ENCODE measurements around the gene CAMK1.

CAMK1 gene

GRCh38 chr3:9739181-9739580 is 30.6 kb downstream of the CAMK1 start:
- H3K9me3 ChIP-seq (ENCODE audit: control insufficient read depth, low read length) = no peaks in the 10 kb centered on the region
- no peaks in the 10 kb centered on the region for H3K4me1 ChIP-seq (ENCODE audit: control insufficient read depth, insufficient read depth, low read length, poor library complexity, severe bottlenecking)
- WGBS, 2 experiments (ENCODE audit: insufficient coverage in 2 of 2) = 94 to 95% methylated on average over 15 of the region's 15 CpGs
- no peak overlapping the region for H3K27ac ChIP-seq (ENCODE audit: low read depth, low read length, severe bottlenecking)
- H3K36me3 ChIP-seq (ENCODE audit: control insufficient read depth, insufficient read depth, low read length) = peaks cover 100% of the 10 kb centered on the region
- H3K4me3 ChIP-seq (ENCODE audit: extremely low read depth, insufficient read depth, low read length, poor library complexity, severe bottlenecking) = no peak overlapping the region

DNA sequence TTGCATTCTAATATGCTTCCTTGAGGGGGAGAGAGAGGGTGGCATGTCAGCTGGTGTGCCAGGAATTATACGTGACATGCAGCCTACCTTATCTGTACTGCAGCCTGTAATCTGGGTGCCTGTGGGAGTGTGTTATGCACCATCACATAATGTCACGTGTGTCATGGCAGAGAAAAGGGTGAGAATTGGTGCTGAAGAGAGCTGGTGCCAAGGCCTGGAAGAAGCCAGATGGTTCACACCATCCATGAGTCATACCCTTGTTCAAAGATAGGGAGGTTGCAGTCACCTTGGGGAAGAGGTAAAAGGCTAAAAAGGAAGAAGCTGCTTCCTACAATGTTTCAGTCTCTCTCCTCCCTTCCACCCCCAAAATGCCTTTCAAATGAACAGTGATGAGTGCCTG is 32.9 kb downstream of the CAMK1 start:
- 67 to 92% methylated on average over 1 to 2 of the region's 2 CpGs for WGBS, 2 experiments (ENCODE audit: insufficient coverage in 2 of 2)
- peaks cover 91% of the 10 kb centered on the region for H3K36me3 ChIP-seq (ENCODE audit: control insufficient read depth, insufficient read depth, low read length)
- H3K9me3 ChIP-seq (ENCODE audit: control insufficient read depth, low read length) = no peaks in the 10 kb centered on the region
- no peak overlapping the region for H3K4me3 ChIP-seq (ENCODE audit: extremely low read depth, insufficient read depth, low read length, poor library complexity, severe bottlenecking)
- H3K27ac ChIP-seq (ENCODE audit: low read depth, low read length, severe bottlenecking) = no peak overlapping the region
- peaks cover 10% of the 10 kb centered on the region for H3K4me1 ChIP-seq (ENCODE audit: control insufficient read depth, insufficient read depth, low read length, poor library complexity, severe bottlenecking)

DNA sequence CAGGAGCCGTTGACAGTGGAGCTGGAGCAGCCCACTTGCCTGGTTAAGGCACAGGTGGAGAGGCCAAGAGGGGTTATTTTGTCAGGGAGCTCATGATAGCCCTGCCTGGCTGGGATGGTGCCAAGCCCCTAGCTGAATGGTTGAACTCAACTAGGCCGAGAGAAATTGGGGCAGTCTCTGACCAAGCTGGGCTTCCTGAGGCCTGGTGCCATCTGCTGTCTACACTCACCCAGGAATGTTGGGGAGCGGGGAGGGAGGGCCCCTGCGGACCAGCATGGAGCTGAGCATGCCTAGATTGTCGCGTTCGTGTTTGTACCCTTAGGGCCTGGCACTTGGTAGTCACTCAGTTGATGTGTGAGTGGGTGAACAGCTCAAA is 37.0 kb downstream of the CAMK1 start:
- H3K4me1 ChIP-seq (ENCODE audit: control insufficient read depth, insufficient read depth, low read length, poor library complexity, severe bottlenecking) = peaks cover 14% of the 10 kb centered on the region
- H3K4me3 ChIP-seq (ENCODE audit: extremely low read depth, insufficient read depth, low read length, poor library complexity, severe bottlenecking) = peak overlapping the region; percentile 87
- H3K36me3 ChIP-seq (ENCODE audit: control insufficient read depth, insufficient read depth, low read length) = peaks cover 50% of the 10 kb centered on the region
- H3K9me3 ChIP-seq (ENCODE audit: control insufficient read depth, low read length) = no peaks in the 10 kb centered on the region
- WGBS, 2 experiments (ENCODE audit: insufficient coverage in 2 of 2) = 52 to 63% methylated on average over 3 of the region's 7 CpGs
- no peak overlapping the region for H3K27ac ChIP-seq (ENCODE audit: low read depth, low read length, severe bottlenecking)

- H3K4me3 ChIP-seq (ENCODE audit: extremely low read depth, insufficient read depth, low read length, poor library complexity, severe bottlenecking) = peak overlapping the region; percentile 87
- H3K36me3 ChIP-seq (ENCODE audit: control insufficient read depth, insufficient read depth, low read length) = peaks cover 45% of the 10 kb centered on the region
- H3K4me1 ChIP-seq (ENCODE audit: control insufficient read depth, insufficient read depth, low read length, poor library complexity, severe bottlenecking) = peaks cover 18% of the 10 kb centered on the region
- H3K9me3 ChIP-seq (ENCODE audit: control insufficient read depth, low read length) = no peaks in the 10 kb centered on the region
- WGBS, 2 experiments (ENCODE audit: insufficient coverage in 2 of 2) = 6 to 7% methylated on average over 33 to 38 of the region's 41 CpGs
- peak overlapping the region; percentile 100 for H3K27ac ChIP-seq (ENCODE audit: low read depth, low read length, severe bottlenecking)
Observed at GRCh38 chr3:9732080-9732739, 37.5 kb downstream of the CAMK1 start.

GRCh38 chr3:9731206-9732079 is 38.3 kb downstream of the CAMK1 start, which contains the start of gene BRPF1:
Gene BRPF1 (plus strand): TSS chr3:9731735. CDS start chr3:9734141, 2,406 bp downstream.
- H3K4me1 ChIP-seq (ENCODE audit: control insufficient read depth, insufficient read depth, low read length, poor library complexity, severe bottlenecking) = peaks cover 18% of the 10 kb centered on the region
- H3K27ac ChIP-seq (ENCODE audit: low read depth, low read length, severe bottlenecking) = peak within 1 kb of the TSS; percentile 100
- 0% methylated on average over 53 to 58 of the region's 88 CpGs for WGBS, 2 experiments (ENCODE audit: insufficient coverage in 2 of 2)
- H3K9me3 ChIP-seq (ENCODE audit: control insufficient read depth, low read length) = no peaks in the 10 kb centered on the region
- peak within 1 kb of the TSS; percentile 87 for H3K4me3 ChIP-seq (ENCODE audit: extremely low read depth, insufficient read depth, low read length, poor library complexity, severe bottlenecking)
- H3K36me3 ChIP-seq (ENCODE audit: control insufficient read depth, insufficient read depth, low read length) = peaks cover 37% of the 10 kb centered on the region

- Histone ChIP-seq H3K27ac (ENCODE audit: low read depth, low read length, severe bottlenecking) (peak overlapping the region; percentile 100), H3K4me3 (ENCODE audit: extremely low read depth, insufficient read depth, low read length, poor library complexity, severe bottlenecking) (peak overlapping the region; percentile 87), H3K36me3 (ENCODE audit: control insufficient read depth, insufficient read depth, low read length) (peaks cover 30% of the 10 kb centered on the region), H3K4me1 (ENCODE audit: control insufficient read depth, insufficient read depth, low read length, poor library complexity, severe bottlenecking) (peaks cover 18% of the 10 kb centered on the region), H3K9me3 (ENCODE audit: control insufficient read depth, low read length) (no peaks in the 10 kb centered on the region)
- 3 to 5% methylated on average over 15 to 16 of the region's 17 CpGs for WGBS, 2 experiments (ENCODE audit: insufficient coverage in 2 of 2)
Observed at GRCh38 chr3:9730657-9731205, 39.0 kb downstream of the CAMK1 start.

- H3K4me1 ChIP-seq (ENCODE audit: control insufficient read depth, insufficient read depth, low read length, poor library complexity, severe bottlenecking) = peaks cover 18% of the 10 kb centered on the region
- no peaks in the 10 kb centered on the region for H3K9me3 ChIP-seq (ENCODE audit: control insufficient read depth, low read length)
- H3K4me3 ChIP-seq (ENCODE audit: extremely low read depth, insufficient read depth, low read length, poor library complexity, severe bottlenecking) = no peak overlapping the region
- no peak overlapping the region for H3K27ac ChIP-seq (ENCODE audit: low read depth, low read length, severe bottlenecking)
- peaks cover 17% of the 10 kb centered on the region for H3K36me3 ChIP-seq (ENCODE audit: control insufficient read depth, insufficient read depth, low read length)
- whole genome bisulfite sequencing, 2 experiments (ENCODE audit: insufficient coverage in 2 of 2) = 87 to 94% methylated on average over 6 to 10 of the region's 10 CpGs
Observed at GRCh38 chr3:9729419-9729818, 40.3 kb downstream of the CAMK1 start.

- Histone ChIP-seq H3K36me3 (ENCODE audit: control insufficient read depth, insufficient read depth, low read length) (peaks cover under 1% of the 10 kb centered on the region), H3K4me1 (ENCODE audit: control insufficient read depth, insufficient read depth, low read length, poor library complexity, severe bottlenecking) (peaks cover 10% of the 10 kb centered on the region), H3K9me3 (ENCODE audit: control insufficient read depth, low read length) (no peaks in the 10 kb centered on the region), H3K4me3 (ENCODE audit: extremely low read depth, insufficient read depth, low read length, poor library complexity, severe bottlenecking) (no peak overlapping the region), H3K27ac (ENCODE audit: low read depth, low read length, severe bottlenecking) (no peak overlapping the region)
- WGBS, 2 experiments (ENCODE audit: insufficient coverage in 2 of 2) = 85 to 93% methylated on average over 2 of the region's 2 CpGs
Observed at GRCh38 chr3:9727743-9728142, 42.0 kb downstream of the CAMK1 start.

DNA sequence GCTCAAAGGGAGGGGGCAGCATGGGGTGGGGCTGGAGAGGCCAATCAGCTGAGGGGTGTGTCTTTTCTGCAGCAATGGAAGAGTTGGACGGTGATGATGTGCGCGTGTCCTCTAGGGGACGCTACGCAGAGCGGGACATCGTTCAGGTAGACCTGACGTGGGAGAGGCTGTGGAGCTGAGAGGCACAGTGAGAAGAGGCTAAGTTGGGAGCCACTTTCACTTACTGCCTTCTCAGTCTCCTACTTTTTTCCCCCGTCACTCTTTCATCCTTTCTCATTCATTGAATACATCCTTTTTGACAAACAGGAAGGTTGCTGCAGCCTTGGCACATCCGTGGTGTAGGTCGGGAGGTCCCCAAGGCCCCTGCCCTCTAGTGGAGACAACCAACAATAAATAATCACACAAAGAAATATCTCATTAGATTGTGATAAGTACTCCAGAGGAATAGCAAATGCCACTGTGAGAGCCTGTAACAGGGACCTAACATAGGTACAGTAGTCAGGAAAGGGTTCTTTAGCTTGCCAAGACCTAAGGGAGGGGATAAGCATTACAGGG is 42.6 kb downstream of the CAMK1 start:
- WGBS, 2 experiments (ENCODE audit: insufficient coverage in 2 of 2) = 0 to 19% methylated on average over 1 to 8 of the region's 11 CpGs
- Histone ChIP-seq H3K4me1 (ENCODE audit: control insufficient read depth, insufficient read depth, low read length, poor library complexity, severe bottlenecking) (peaks cover 8% of the 10 kb centered on the region), H3K27ac (ENCODE audit: low read depth, low read length, severe bottlenecking) (no peak overlapping the region), H3K36me3 (ENCODE audit: control insufficient read depth, insufficient read depth, low read length) (no peaks in the 10 kb centered on the region), H3K4me3 (ENCODE audit: extremely low read depth, insufficient read depth, low read length, poor library complexity, severe bottlenecking) (no peak overlapping the region), H3K9me3 (ENCODE audit: control insufficient read depth, low read length) (no peaks in the 10 kb centered on the region)

DNA sequence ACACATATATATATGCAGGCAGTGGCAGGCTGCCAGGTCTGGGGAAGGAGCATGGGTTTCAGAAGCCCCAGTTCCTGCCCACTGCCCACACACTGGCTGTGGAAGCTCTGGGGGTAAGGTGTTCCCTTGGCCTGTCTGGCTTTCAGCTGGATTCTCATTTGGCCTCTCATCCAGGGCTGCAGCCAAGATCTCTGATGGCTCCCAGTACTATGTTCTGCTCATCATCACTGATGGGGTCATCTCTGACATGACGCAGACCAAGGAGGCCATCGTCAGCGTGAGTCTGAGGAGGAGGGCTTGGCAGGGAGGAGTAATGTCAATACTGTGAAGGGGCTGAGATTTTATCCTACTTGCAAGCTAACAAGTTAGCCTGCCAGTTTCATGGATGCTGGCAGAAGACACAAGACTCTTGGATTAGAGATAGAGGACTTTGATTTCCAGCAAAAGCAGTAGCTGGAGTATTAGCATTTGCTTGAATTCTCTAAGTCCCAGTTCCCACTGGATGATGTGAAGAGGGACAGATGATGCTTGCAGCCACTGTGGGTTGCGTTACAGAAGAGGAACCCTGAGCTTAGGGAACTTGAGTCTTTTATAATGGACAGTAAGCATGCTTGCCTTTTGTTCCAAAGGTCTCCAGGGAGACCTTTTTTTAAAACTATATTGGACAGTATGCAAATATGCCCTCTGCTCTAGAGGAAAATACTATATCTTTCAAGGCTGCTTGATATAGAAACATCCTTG is 43.8 kb downstream of the CAMK1 start:
- H3K9me3 ChIP-seq (ENCODE audit: control insufficient read depth, low read length) = no peaks in the 10 kb centered on the region
- WGBS, 2 experiments (ENCODE audit: insufficient coverage in 2 of 2) = 91 to 100% methylated on average over 3 to 4 of the region's 4 CpGs
- no peak overlapping the region for H3K27ac ChIP-seq (ENCODE audit: low read depth, low read length, severe bottlenecking)
- no peaks in the 10 kb centered on the region for H3K36me3 ChIP-seq (ENCODE audit: control insufficient read depth, insufficient read depth, low read length)
- no peak overlapping the region for H3K4me3 ChIP-seq (ENCODE audit: extremely low read depth, insufficient read depth, low read length, poor library complexity, severe bottlenecking)
- peaks cover 8% of the 10 kb centered on the region for H3K4me1 ChIP-seq (ENCODE audit: control insufficient read depth, insufficient read depth, low read length, poor library complexity, severe bottlenecking)
